OCI-LY7 (cell line): Measurements from ENCODE around the gene PGRMC2. TPM values are rescaled to one million over a fixed set of nuclear protein-coding genes. Genes with fewer than 3 reads are reported as not detected.
"Not testable (repeated sequence)": the region's sequence is repeated elsewhere in the genome, so short reads cannot be mapped to it uniquely, and the experiment has no call there.

Experiments used
- BruUV-seq: library from RNA; stranded (reverse); fragments of 400-500 nt; replicated peaks from 2 replicates; lab custom pipeline; 2021; lab: Mats Ljungman, UMichigan
- CTCF ChIA-PET: fragments of 300-600 bp; sonication (Branson Sonifier 250); formaldehyde crosslinking; loops from one replicate; lab custom pipeline; 2022; ENCODE audit warnings: antibody characterized with exemption; ENCODE audit not compliant: unreplicated experiment; lab: Charles Lee
- POLR2A ChIA-PET: fragments of 300-600 bp; sonication (Branson Sonifier 250); formaldehyde crosslinking; loops from one replicate; lab custom pipeline; 2022; ENCODE audit warnings: antibody characterized with exemption; lab: Charles Lee
- DNase-seq: peaks from one replicate; pipeline ENCODE4 v3.0.0-alpha.2; 2015; ENCODE audit warnings: low spot score
- H2AFZ ChIP-seq: fragments of 200-600 bp; sonication (generic), shearing (Covaris generic); 2 replicates; pipeline ENCODE4 v1.6.1; 2014; ENCODE audit warnings: mild to moderate bottlenecking, antibody characterized with exemption, low read length, moderate library complexity
- H3K27ac ChIP-seq: fragments of 200-600 bp; sonication (generic); 2 replicates; pipeline ENCODE4 v1.5.1; 2014; ENCODE audit warnings: mixed run types, low read depth, mild to moderate bottlenecking, moderate library complexity, low read length, inconsistent platforms; ENCODE audit not compliant: poor library complexity, severe bottlenecking
- H3K36me3 ChIP-seq: fragments of 200-600 bp; sonication (generic); 2 replicates; pipeline ENCODE4 v1.6.1; 2014; ENCODE audit warnings: mild to moderate bottlenecking, antibody characterized with exemption, low read length, moderate library complexity, mixed read lengths; ENCODE audit not compliant: insufficient read depth
- H3K4me1 ChIP-seq: fragments of 200-600 bp; sonication (generic); 2 replicates; pipeline ENCODE4 v1.5.1; 2014; ENCODE audit warnings: mild to moderate bottlenecking, low read length; ENCODE audit not compliant: insufficient read depth, poor library complexity, severe bottlenecking
- H3K4me2 ChIP-seq: fragments of 200-600 bp; sonication (generic); 2 replicates; pipeline ENCODE4 v1.6.1; 2014; ENCODE audit warnings: mild to moderate bottlenecking, low read length
- H3K4me3 ChIP-seq: fragments of 200-600 bp; sonication (generic); 2 replicates; pipeline ENCODE4 v1.5.1; 2014; ENCODE audit warnings: mild to moderate bottlenecking, low read depth, low read length; ENCODE audit not compliant: poor library complexity, severe bottlenecking
- H3K79me2 ChIP-seq: fragments of 200-600 bp; sonication (generic); 2 replicates; pipeline ENCODE4 v1.6.1; 2016; ENCODE audit warnings: low read depth, mild to moderate bottlenecking, low read length, moderate library complexity, mixed read lengths; ENCODE audit not compliant: insufficient read depth
- H3K9me2 ChIP-seq: fragments of 200-600 bp; sonication (generic); 2 replicates; pipeline ENCODE4 v1.6.1; 2016; ENCODE audit warnings: mild to moderate bottlenecking, low read length, mixed read lengths; ENCODE audit not compliant: insufficient read depth
- H3K9me3 ChIP-seq: fragments of 200-600 bp; sonication (generic); 2 replicates; pipeline ENCODE4 v1.6.1; 2014; ENCODE audit warnings: mild to moderate bottlenecking, mixed run types, low read length, mixed read lengths
- H4K20me1 ChIP-seq: fragments of 200-600 bp; sonication (generic); 2 replicates; pipeline ENCODE4 v1.6.1; 2014; ENCODE audit warnings: mild to moderate bottlenecking, antibody characterized with exemption, low read length, moderate library complexity, mixed read lengths; ENCODE audit not compliant: insufficient read depth
- EZH2phosphoT487 ChIP-seq: fragments of 200-600 bp; sonication (generic); IDR thresholded peaks from 2 replicates; pipeline ENCODE4 v1.6.1; 2018; ENCODE audit warnings: low read depth, borderline replicate concordance, mild to moderate bottlenecking, mixed run types, antibody characterized with exemption, low read length, moderate library complexity, mixed read lengths
- intact Hi-C: fragments of 100-400 bp; cut with micrococcal nuclease; formaldehyde crosslinking; loops from one replicate; pipeline ENCODE4 v1.10.0; 2022; ENCODE audit not compliant: unreplicated experiment
- total RNA-seq, 2 experiments: library from RNA; depleted of rRNA in 1 of 2; stranded (reverse); fragments of >200 nt in 1 of 2; shearing (Covaris generic) in 1 of 2; gene quantifications; 2 replicates each; pipeline ENCODE4 v1.2.3, GENCODE V29; 2014 to 2022
- TF ChIP-seq, protein P1 (sequence below): fragments of 200-600 bp; sonication (generic); conservative IDR thresholded peaks from 2 replicates; pipeline ENCODE4 v1.5.1; 2014; ENCODE audit warnings: mild to moderate bottlenecking, antibody characterized with exemption, low read length, moderate library complexity, mixed read lengths

Gene PGRMC2
- total RNA-seq, 2 experiments from 2014 or later = 10.5 to 45.3 TPM

DNA sequence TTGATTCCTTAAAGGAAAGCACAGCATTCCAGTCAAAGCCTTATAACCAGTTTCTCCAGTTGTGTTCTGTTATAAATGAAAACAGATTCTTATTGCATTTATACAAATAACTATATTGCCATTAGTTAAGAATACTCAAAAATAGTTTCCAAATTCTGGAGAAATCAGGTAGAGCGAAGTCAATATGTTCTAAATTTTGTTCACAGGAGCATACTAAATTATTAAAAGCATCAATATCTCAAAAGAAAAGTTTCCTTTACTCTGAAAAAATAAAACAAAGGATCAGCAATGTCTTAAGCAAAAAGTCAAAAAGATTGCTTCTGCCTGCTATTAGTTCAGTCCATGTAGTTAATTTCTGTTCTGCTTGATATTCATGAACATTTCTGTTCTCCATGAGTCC, 39.7 kb downstream of the PGRMC2 start:
- Histone ChIP-seq H3K36me3 (no peaks in the 10 kb centered on the region), H4K20me1 (no peaks in the 10 kb centered on the region), H3K9me3 (peaks cover 22% of the 10 kb centered on the region), H3K9me2 (no peaks in the 10 kb centered on the region), H3K4me2 (no peak overlapping the region), H3K4me1 (no peaks in the 10 kb centered on the region), H2AFZ (no peak overlapping the region), H3K27ac (no peak overlapping the region), H3K4me3 (no peak overlapping the region), H3K79me2 (no peaks in the 10 kb centered on the region)
- intact Hi-C loops = no loop called here
- CTCF ChIA-PET = no interaction called here
- no peak for DNase-seq
- POLR2A ChIA-PET = interaction anchor here (0.6 to 0.8 kb wide), 2 partner anchors 266 to 420 kb away, joined by 3 read pairs; no protein-coding TSS in a partner anchor
- BruUV-seq = no TSS peak
- TF ChIP-seq, protein P1, sequence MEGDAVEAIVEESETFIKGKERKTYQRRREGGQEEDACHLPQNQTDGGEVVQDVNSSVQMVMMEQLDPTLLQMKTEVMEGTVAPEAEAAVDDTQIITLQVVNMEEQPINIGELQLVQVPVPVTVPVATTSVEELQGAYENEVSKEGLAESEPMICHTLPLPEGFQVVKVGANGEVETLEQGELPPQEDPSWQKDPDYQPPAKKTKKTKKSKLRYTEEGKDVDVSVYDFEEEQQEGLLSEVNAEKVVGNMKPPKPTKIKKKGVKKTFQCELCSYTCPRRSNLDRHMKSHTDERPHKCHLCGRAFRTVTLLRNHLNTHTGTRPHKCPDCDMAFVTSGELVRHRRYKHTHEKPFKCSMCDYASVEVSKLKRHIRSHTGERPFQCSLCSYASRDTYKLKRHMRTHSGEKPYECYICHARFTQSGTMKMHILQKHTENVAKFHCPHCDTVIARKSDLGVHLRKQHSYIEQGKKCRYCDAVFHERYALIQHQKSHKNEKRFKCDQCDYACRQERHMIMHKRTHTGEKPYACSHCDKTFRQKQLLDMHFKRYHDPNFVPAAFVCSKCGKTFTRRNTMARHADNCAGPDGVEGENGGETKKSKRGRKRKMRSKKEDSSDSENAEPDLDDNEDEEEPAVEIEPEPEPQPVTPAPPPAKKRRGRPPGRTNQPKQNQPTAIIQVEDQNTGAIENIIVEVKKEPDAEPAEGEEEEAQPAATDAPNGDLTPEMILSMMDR = no peak
- no peak for TF ChIP-seq EZH2phosphoT487

DNA sequence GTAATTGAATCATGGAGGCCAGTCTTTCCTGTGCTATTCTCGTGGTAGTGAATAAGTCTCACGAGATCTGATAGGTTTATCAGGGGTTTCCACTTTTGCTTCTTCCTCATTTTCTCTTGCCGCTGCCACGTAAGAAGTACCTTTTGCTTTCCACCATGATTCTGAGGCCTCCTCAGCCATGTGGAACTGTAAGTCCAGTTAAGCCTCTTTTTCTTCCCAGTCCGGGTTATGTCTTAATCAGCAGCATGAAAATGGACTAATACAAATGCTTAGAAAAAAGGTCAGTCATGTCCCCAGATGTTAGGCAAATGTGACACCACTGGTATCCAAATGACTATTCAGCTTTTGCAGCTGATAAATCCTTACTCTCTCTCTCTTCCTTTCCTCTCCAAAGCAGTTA, 42.2 kb downstream of the PGRMC2 start:
- H3K9me2 ChIP-seq, H3K27ac ChIP-seq, intact Hi-C loops, H3K4me1 ChIP-seq, DNase-seq, H3K4me3 ChIP-seq, H3K4me2 ChIP-seq, H3K36me3 ChIP-seq, H4K20me1 ChIP-seq, H2AFZ ChIP-seq, H3K79me2 ChIP-seq, CTCF ChIA-PET, BruUV-seq: not testable (repeated sequence)
- peaks cover 19% of the 10 kb centered on the region for H3K9me3 ChIP-seq
- POLR2A ChIA-PET = interaction anchor here (1.0 kb wide), 1 partner anchor 14 kb away, joined by 5 read pairs; no protein-coding TSS in a partner anchor

DNA sequence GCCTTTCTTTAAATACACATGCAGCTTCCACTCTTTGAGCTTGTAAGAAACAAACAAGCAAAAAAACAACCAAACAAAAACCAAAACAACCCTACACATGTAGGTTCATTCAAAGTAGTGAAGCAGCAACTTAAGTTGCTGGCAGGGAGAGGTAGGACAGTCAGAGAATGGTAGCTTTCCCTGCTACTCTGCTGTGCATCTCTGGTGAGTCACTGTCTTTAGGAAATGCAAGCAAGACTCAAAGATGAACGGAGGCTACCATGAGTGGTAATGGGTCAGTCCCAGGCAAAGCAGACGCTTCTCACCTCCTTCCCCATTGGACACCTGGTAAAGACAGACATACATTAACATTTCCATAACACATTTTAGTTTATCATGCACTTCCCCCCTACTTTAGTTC, 43.2 kb downstream of the PGRMC2 start:
- BruUV-seq = no TSS peak
- peaks cover 15% of the 10 kb centered on the region for H3K9me3 ChIP-seq
- no peaks in the 10 kb centered on the region for H3K9me2 ChIP-seq
- TF ChIP-seq, protein P1 = no peak
- TF ChIP-seq EZH2phosphoT487 = no peak
- ChIA-PET POLR2A (no interaction called here), CTCF (no interaction called here)
- H3K36me3 ChIP-seq = no peaks in the 10 kb centered on the region
- no peak overlapping the region for H2AFZ ChIP-seq
- DNase-seq = no peak
- no peak overlapping the region for H3K4me2 ChIP-seq
- intact Hi-C loops = no loop called here
- H4K20me1 ChIP-seq = no peaks in the 10 kb centered on the region
- H3K4me3 ChIP-seq = no peak overlapping the region
- no peaks in the 10 kb centered on the region for H3K79me2 ChIP-seq
- no peak overlapping the region for H3K27ac ChIP-seq
- H3K4me1 ChIP-seq = no peaks in the 10 kb centered on the region
